Esophagus squamous epithelium (tissue), 4 donors: ENCODE results near the gene SLC51B.

ENCODE experiments used
- POLR2A ChIP-seq, 4 donors: fragments of 450-650 bp; IDR thresholded peaks; one replicate each; pipeline ENCODE4 v1.6.1; 2017; ENCODE audit warnings: antibody characterized with exemption in 4 of 4, mild to moderate bottlenecking in 4 of 4, moderate library complexity in 3 of 4
- TF ChIP-seq, protein P1 (sequence below), 6 experiments: fragments of 450-650 bp in 4 of 6; fragments of 200-600 bp in 2 of 6; sonication (generic) in 2 of 6; IDR thresholded peaks; one replicate each; pipeline ENCODE4 v1.5.1; 2016 to 2019; ENCODE audit warnings: antibody characterized with exemption in 6 of 6, mild to moderate bottlenecking in 4 of 6, moderate library complexity in 4 of 6

DNA sequence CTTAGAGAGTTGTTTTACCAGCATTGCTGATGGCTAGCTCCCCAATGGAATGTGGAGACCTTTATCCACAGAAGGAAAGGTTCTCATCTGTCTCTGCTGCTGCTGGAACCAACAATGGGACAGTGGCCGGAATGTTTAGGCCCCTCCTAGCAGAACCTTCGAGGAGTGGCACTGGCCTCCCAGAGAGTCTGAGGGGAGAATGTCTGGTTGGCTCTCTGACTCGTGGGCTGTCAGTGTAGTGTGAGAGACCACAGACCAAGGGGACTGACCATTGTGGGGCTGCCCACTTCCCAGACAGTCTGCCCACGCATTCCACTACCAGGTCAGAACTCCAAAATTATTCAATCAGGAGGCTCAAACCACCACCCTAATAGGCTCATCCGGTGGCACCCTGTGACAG lies 17.5 kb downstream of the SLC51B start:
- TF ChIP-seq, protein P1, sequence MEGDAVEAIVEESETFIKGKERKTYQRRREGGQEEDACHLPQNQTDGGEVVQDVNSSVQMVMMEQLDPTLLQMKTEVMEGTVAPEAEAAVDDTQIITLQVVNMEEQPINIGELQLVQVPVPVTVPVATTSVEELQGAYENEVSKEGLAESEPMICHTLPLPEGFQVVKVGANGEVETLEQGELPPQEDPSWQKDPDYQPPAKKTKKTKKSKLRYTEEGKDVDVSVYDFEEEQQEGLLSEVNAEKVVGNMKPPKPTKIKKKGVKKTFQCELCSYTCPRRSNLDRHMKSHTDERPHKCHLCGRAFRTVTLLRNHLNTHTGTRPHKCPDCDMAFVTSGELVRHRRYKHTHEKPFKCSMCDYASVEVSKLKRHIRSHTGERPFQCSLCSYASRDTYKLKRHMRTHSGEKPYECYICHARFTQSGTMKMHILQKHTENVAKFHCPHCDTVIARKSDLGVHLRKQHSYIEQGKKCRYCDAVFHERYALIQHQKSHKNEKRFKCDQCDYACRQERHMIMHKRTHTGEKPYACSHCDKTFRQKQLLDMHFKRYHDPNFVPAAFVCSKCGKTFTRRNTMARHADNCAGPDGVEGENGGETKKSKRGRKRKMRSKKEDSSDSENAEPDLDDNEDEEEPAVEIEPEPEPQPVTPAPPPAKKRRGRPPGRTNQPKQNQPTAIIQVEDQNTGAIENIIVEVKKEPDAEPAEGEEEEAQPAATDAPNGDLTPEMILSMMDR (IDR thresholded peaks at IDR 0.05): no peak
- TF ChIP-seq POLR2A (IDR thresholded peaks at IDR 0.05): no peak
